ENCODE measurements around the gene TCN2.

- TF ChIP-seq CTCF (IDR thresholded peaks at IDR 0.05; ENCODE audit: insufficient read depth, low read length, poor library complexity, severe bottlenecking) (no peak), EZH2phosphoT487 (conservative IDR thresholded peaks at IDR 0.05; ENCODE audit: low read length) (no peak)
These were observed 40.6 kb downstream of the TCN2 start for GRCh38 chr22:30647536-30647935.

Data from SU-DHL-6 (cell line).